ENCODE data around the gene FSCN2.
"Not testable (repeated sequence)": the region's sequence is repeated elsewhere in the genome, so short reads cannot be mapped to it uniquely, and the experiment has no call there.

The FSCN2 gene

DNA sequence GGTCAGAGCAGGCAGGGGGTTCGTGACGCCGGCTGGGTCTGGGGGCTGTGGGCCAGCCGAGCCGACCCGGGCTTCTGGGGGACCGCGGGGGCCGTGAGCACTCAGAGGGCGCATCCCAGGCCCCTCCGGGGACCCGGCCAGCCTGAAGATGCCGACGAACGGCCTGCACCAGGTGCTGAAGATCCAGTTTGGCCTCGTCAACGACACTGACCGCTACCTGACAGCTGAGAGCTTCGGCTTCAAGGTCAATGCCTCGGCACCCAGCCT, 140 bp downstream of the FSCN2 start:
- no peak for DNase-seq (ENCODE audit: low read depth, low spot score)

DNA sequence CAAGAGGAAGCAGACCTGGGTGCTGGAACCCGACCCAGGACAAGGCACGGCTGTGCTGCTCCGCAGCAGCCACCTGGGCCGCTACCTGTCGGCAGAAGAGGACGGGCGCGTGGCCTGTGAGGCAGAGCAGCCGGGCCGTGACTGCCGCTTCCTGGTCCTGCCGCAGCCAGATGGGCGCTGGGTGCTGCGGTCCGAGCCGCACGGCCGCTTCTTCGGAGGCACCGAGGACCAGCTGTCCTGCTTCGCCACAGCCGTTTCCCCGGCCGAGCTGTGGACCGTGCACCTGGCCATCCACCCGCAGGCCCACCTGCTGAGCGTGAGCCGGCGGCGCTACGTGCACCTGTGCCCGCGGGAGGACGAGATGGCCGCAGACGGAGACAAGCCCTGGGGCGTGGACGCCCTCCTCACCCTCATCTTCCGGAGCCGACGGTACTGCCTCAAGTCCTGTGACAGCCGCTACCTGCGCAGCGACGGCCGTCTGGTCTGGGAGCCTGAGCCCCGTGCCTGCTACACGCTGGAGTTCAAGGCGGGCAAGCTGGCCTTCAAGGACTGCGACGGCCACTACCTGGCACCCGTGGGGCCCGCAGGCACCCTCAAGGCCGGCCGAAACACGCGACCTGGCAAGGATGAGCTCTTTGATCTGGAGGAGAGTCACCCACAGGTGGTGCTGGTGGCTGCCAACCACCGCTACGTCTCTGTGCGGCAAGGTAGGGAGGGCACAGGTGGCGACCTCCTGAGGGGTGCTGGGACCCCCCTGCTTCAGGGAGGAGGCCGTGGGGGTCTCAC, 667 bp downstream of the FSCN2 start:
- peak; percentile 25 for DNase-seq (ENCODE audit: low read depth, low spot score)

DNA sequence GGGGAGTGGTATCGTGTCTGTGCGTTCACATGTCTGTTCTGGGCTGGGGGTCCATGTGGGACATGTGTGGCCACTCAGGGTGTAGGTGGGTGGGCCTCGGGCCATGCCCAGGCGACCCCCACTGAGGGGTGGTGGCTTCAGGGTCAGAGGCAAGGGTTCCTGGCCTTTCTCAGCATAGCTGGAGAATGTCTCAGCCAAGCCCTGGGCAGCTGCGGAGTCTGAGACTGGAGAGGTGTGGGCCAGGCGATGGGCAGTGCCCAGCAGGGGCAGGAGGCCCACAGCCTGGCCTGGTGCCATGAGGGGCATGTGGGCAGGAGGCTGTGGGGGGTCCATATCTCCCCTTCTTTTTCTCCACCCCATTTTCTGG, 1.2 kb downstream of the FSCN2 start:
- no peak for DNase-seq (ENCODE audit: low read depth, low spot score)

DNA sequence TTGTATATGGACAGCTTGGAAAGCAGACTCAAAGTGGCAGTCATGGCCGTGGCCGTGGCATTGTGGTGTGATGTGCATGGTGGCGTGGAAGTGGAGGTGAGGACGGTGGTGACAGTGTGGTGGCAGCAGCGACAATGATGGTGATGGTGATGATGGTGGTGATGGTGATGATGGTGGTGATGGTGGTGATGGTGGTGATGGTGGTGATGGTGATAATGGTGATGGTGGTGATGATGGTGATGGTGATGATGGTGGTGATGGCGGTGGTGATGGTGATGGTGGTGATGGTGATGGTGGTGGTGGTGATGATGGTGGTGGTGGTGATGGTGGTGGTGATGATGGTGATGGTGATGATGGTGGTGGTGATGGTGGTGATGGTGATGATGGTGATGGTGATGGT, 2.8 kb downstream of the FSCN2 start:
- not testable (repeated sequence) for DNase-seq (ENCODE audit: low read depth, low spot score)

DNA sequence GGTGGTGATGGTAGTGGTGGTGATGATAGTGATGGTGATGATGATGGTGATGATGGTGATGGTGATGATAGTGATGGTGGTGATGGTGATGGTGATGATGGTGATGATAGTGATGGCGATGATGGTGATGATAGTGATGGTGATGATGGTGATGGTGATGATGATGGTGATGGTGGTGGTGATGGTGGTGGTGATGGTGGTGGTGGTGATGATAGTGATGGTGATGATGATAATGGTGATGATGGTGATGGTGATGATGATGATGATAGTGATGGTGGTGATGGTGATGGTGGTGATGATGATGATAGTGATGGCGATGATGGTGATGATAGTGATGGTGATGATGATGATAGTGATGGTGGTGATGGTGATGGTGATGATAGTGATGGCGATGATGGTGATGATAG, 3.8 kb downstream of the FSCN2 start:
- DNase-seq (ENCODE audit: low read depth, low spot score), result not testable (repeated sequence)

DNA sequence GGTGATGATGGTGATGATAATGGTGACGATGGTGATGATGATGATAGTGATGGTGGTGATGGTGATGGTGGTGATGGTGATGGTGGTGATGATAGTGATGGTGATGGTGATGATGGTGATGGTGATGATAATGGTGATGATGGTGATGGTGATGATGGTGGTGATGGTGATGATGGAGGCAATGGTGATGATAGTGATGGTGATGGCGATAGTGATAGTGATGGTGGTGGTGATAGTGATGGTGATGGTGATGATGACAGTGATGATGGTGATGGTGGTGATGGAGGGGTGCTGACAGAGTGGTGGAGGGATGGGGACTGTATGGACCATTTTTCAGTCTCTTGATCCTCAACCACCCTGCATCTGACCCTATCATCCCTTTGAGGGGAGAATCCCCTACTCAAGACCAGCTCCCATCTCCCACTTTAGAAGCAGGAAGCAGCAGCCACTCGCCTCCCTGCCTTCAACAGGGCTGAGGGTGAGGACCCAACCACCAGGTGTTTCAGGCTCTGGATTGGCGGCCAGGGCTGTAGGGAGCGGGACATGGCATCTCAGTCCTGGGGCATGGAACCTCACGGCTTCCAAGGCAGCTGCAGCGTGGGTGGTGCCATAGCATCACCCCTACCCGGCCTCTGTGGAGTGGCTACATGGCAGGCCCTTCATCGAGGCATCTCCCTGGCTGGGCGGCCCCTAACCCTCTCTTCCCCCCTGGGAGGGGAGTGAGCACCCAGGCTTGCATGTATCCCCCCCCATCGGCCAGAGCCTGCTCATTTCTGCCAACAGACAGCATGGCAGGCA, 4.5 kb downstream of the FSCN2 start:
- DNase-seq (ENCODE audit: low read depth, low spot score), result no peak

DNA sequence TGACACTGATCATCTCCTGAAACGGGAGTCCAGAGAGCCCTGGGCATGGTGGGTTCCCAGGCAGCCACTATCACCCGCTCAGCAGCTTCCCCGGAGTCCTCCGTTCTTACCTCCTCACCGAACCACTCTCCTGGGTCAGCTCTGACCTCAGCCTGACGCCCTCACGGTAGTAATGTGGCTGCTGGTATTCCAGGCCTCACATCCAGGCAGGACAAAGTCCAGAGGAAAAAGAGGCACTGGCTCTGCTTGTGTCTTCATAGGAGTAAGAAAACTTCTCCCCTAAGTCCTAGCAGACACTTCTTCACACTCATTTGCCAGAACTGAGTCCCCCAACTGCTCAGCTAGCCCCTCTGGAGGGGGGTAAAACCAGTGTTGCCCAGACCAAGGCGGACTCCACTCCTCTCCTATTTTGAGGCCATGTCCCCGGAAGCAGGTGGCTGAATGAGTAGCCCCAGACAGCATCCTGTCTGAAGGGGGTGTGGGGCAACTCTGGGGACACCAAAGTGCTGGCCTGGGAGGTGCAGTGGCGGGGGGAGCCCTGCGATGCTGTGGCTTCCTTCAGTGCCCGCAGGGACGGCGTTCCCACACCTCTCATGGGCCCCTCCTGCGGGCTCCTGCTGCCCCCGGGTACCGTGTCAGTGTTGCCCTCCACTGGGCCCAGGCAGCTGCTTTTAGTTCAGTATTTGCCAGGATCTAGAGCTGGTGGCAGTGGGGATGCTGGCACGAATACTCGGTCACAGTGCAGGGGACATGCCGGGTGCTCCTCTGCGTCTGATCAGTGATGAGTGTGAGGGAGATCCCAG, 5.4 kb downstream of the FSCN2 start:
- no peak for DNase-seq (ENCODE audit: low read depth, low spot score)

DNA sequence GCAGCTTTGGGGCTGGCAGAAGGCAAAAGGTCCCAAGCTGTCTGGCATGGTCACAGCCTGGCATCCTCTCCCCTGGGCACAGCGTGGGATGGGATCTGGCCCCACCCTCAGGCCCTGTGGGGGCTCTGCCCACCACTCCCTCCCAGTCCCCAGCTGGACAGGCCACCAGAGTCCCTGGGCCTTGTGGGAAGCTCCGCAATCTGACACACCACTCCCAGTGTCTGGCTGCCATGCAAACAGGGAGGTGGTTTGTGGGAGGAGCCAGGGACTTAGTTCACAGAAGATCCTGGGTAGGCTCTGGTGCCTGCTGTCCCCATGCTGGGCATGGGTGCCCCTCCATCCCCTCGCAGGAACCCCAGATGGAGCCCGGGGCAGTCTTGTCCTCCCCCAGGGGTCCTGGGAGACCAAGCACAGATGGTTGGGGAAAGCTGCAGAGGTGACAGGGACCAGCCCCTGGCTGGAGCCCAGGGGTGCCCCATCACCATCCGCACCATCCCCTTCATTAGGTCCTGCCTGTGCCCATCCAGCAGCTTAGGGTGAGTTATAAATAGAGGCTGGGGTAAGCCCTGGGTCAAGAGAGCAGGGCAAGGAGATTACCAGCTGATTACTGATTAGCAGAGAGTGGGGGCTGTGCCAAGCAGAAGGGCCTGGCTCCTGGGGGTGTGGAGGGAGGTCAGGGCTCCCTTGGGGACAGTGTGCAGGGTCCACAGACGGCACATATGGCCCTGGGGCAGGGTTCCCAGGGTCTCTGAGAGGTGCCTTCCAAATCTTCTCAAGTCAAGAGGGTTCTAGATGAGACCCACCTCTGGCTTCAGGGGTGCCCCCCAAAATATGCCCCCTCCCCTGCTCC, 6.2 kb downstream of the FSCN2 start:
- no peak for DNase-seq (ENCODE audit: low read depth, low spot score)

DNA sequence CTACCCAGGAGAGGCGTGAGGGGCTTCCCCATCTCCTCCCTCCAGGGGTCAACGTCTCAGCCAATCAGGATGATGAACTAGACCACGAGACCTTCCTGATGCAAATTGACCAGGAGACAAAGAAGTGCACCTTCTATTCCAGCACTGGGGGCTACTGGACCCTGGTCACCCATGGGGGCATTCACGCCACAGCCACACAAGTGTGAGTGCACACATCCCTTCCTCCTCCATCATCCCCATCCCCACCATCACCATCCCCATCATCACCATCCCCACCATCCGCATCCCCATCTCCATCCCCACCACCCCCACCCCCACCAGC, 6.8 kb downstream of the FSCN2 start:
- no peak for DNase-seq (ENCODE audit: low read depth, low spot score)

DNA sequence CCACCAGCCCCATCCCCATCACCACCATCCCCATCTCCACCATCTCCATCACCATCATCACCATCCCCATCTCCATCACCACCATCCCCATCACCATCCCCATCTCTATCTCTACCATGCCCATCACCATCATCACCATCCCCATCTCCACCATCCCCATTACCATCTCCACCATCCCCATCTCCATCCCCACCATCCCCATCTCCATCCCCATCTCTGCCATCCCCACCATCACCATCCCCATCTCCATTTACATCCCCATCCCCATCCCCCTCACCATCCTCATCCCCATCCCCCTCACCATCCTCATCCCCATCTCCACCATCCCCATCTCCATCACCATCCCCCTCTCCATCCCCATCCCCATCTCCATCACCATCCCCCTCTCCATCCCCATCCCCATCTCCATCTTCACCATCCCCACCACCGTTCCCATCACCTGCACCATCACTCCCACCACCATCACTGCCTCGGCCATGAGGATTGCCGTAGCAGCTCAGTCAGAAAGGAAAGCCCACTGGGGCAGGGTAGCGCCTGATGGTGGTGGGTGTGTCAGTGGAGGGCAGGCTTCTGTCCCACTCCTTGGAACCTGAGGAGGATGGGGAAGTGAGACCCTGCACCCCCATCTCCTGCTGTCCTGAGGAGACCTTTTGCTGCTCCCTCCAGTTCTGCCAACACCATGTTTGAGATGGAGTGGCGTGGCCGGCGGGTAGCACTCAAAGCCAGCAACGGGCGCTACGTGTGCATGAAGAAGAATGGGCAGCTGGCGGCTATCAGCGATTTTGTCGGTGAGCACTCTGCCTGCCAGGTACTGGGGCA, 7.5 kb downstream of the FSCN2 start:
- DNase-seq (ENCODE audit: low read depth, low spot score), result no peak

DNA sequence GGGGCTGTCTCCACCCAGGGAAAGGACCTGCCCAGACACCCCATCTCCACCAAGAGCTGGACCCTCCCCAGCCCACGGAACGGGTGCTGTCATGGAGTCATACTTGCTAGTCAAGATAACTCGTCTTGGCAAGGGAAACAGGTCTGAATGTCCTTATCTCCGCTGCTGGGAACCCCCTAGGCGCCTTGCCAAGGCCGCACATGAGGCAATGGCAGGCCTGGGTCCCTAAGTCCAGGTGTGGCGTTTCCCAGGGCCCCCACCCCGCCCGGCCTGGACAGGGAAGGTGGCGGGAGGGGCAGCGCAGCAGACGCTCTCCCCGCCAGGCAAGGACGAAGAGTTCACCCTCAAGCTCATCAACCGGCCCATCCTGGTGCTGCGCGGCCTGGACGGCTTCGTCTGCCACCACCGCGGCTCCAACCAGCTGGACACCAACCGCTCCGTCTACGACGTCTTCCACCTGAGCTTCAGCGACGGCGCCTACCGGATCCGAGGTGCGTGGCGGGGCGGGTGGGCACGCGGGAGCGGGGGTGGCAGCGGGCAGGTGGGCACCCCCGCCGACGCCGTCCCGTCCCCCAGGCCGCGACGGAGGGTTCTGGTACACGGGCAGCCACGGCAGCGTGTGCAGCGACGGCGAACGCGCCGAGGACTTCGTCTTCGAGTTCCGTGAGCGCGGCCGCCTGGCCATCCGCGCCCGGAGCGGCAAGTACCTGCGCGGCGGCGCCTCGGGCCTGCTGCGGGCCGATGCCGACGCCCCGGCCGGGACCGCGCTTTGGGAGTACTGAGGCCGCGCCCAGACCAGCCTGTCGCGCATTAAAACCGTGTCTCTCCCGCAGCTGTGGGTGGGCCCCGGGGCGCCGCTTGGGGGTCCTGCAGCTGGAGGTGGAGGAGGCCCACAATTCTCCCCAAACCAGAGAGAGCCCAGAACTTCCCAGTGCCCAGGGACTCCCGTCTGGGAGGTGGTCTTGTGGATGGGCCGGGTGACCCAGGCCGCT, 8.4 kb downstream of the FSCN2 start:
- peak; percentile 35 for DNase-seq (ENCODE audit: low read depth, low spot score)

DNA sequence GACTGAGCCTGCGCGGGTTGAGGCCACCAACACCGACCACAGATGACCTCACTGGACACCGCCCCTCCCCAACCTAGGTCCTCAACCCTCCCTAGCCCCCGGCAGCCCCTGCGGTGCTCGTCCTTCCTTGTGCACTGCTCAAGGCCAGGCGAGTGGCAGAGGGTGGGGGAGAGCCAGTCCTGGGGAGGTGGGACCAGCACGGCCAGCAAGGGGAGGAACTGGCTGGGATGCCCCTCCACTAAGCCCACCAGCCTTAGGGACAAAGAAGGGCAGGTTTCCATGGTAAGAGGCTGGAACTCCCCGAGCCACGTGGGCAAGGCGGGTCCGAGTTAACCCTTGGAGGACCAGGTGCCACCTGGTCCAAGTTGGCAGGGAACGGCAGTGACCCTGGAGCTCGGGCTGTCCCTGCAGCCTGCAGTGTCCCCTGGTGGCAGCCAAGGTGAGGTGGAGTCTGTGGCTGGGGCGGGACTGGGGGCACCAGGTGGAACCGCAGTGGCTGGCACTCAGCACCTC, 9.2 kb downstream of the FSCN2 start:
- DNase-seq (ENCODE audit: low read depth, low spot score), result peak; percentile 70

DNA sequence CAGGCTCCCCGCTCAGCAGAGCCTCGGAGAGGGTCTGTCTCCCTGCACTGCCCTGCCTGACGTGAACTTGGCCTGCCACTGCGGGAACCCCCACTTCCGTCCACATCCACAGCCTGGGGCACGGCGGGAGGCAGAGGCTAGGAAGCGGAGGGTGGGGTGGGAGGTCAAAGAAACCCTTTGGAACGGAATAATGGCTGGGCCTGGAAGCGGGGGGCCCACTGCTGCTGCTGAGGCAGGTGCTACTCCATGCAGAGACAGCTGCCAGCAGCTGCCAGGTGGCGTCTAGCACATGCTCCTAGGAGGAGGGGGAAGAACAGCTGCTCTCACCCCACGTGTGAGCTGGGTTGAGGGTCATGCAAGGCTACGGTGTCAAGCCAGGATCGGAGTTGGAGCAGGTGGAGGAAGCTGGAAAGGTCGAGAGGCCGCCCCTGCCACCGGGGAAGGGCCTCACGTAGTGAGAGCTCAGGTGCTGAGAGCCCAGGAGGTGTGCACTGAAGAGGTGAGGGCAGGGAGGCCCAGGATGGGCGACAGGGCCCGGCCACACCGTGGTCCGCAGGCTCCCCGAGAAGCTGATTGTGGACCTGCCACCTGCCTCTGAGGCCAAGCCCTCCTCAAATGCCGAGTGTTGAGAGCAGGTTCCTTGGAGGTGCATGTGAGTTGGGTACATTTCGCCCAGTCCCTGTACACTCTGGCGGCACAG, 9.8 kb downstream of the FSCN2 start:
- DNase-seq (ENCODE audit: low read depth, low spot score), result no peak

DNA sequence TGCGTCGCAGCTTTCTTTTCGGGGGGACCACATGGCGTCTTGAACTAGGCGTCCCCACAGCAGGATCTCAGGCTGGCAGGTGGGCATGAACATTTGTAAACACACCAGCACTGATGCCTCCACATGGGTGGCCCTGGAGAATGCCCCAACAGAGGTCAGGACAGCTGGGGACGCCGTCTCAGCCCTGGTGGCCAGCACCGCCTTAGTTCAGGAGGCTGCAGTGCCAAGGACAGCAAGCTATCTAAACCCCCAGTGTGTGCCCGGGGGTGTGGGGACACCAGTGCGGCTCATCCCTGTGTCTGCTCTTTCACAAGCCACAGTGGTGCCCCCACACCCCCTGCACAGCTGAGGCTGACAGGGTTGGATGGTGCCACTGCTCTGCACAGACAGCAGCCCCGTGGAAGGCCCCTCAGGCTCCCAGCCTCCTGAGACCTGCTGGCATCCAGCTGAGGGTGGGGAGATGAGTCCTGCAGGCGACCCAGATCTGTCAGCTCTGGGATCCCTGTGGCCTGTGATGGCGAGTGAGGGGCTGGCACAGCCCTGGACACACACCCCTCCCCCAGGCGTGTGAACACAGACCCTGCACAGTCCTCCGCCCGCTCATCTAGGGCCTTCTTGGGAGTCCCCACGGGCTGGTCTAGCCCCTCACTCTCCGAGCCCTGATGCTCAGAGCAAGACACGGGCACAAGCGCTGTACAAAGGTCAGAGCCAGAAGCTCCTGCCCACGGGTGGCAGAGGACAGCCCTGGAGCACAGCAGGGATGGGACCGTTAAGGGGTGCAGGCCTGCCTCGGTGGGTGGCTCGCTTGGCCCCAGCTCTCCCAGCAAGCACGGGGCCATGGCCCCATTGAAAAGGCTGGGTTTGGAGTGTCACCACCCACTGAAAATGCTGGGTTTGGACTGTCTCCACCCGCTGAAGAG, 10.7 kb downstream of the FSCN2 start:
- DNase-seq (ENCODE audit: low read depth, low spot score), result no peak

DNA sequence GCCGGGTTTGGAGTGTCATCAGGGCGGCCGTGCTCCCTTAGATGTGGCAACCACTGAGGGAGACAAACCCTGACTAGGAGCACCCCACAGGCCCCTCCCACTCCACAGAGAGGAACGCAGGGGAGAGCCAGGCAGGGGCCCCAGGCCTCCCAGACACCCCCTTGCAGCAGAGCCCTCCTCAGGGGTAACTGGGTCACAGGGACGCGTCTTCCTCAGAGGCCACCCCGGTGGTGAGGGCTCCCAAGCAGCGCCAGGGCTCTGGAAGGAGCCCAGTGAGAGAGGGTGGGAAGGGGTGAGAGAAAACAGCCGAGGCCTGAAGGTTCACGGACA, 11.4 kb downstream of the FSCN2 start:
- DNase-seq (ENCODE audit: low read depth, low spot score), result no peak

DNA sequence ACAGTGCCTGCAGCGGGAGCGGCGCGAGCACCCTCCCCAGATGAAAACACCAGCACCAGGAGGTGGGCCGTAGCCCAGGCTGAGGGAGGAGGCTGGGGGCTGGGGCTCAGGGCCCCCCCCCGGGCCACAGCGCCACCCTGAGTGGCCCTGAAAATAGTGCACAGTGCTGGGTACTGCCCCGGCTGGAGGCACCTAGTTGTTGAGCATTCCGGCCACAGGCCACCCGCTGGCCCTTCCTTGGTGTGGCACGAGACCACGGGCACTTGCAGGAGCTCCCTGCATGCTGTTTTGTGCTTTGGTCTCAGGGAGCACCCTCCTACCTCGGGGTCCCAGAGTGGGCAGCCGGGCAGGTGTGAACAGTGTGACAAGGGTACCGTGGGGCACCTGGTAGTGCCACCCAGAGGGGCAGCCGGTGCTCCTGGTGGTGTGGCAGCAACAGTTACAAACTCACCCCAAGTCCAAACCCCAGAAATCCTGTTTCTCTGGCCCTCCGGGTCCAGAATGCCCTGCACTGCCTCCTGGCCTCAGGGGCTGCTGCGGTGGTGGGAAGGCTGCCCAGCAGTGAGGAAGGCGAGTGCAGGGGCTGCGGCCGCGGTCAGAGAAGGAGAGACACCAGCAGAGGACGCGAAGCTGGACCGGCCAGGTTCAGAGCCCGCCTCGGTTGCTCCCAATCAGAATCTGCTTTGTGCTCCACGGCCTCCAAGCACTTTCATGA, 11.9 kb downstream of the FSCN2 start:
- no peak for DNase-seq (ENCODE audit: low read depth, low spot score)

DNA sequence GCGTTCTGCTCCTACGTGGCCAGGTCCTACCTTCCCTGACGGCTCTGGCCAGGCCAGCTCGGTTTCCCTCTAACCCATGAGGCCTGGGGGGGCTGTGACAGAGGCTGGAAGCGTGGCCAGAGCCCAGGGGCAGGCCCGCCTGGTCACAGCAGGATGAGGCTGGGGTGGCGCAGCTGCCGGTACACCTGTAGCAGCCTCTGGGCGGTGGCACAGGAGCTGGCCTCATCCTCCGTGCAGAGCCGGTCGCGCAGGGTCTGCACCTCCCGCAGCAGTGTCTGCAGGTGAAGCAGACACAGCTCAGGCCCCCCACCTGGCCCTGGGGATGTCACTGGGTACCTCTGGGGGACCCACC, 12.5 kb downstream of the FSCN2 start:
- DNase-seq (ENCODE audit: low read depth, low spot score), result no peak
